GM12892 (cell line): ENCODE data around the gene DAPK2.

ENCODE experiments used
- DNase-seq: peaks from one replicate; pipeline ENCODE4 v3.0.0; 2011; ENCODE audit not compliant: insufficient read length
- FAIRE-seq: peaks from 2 replicates; lab custom pipeline; 2011; peaks lifted over from hg19 to GRCh38; lab: Jason Lieb, UNC
- POLR2A ChIP-seq: IDR thresholded peaks from 2 replicates; pipeline ENCODE4 v1.6.1; 2011; ENCODE audit warnings: low read depth, low read length, control low read depth
- POLR2AphosphoS5 ChIP-seq: IDR thresholded peaks from 2 replicates; pipeline ENCODE4 v1.6.1; 2011; ENCODE audit warnings: low read depth, low read length, control low read depth
- TAF1 ChIP-seq: IDR thresholded peaks from 2 replicates; pipeline ENCODE4 v1.6.1; 2011; ENCODE audit warnings: low read depth, mild to moderate bottlenecking, control low read depth, low read length, borderline replicate concordance

DAPK2 gene

GRCh38 chr15:63922261-63922904 lies 123.9 kb downstream of the DAPK2 start:
- TF ChIP-seq POLR2AphosphoS5 (no peak), POLR2A (no peak), TAF1 (no peak)
- FAIRE-seq = no peak
- no peak for DNase-seq

- DNase-seq (no peak), FAIRE-seq (no peak)
- TF ChIP-seq POLR2AphosphoS5 (no peak), TAF1 (no peak), POLR2A (no peak)
Observed at GRCh38 chr15:63920504-63921175, 125.6 kb downstream of the DAPK2 start.

- TF ChIP-seq POLR2AphosphoS5 = no peak
- no peak for TF ChIP-seq TAF1
- no peak for TF ChIP-seq POLR2A
- DNase-seq (no peak), FAIRE-seq (no peak)
Observed at GRCh38 chr15:63918901-63919348, 127.4 kb downstream of the DAPK2 start.

DNA sequence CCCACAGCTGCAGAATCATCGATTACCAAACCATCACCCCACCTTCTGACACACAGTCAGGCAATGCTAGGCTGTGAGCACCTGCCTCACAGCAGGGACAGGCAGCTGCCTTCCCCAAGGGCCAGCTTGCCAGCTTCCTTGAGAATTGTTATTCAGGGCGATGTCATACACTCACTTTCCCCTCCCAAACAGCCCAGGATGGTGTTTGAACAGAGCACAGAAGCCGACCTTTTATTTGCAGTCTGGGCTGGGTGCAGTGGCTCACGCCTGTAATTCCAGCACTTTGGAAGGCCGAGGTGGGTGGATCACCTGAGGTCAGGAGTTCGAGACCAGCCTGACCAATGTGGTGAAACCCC lies 128.0 kb downstream of the DAPK2 start:
- TF ChIP-seq POLR2AphosphoS5 (no peak), POLR2A (no peak), TAF1 (no peak)
- FAIRE-seq = no peak
- no peak for DNase-seq

- TF ChIP-seq POLR2AphosphoS5 (no peak), POLR2A (no peak), TAF1 (no peak)
- DNase-seq (no peak), FAIRE-seq (no peak)
Observed at GRCh38 chr15:63917588-63918316, 128.5 kb downstream of the DAPK2 start.

DNA sequence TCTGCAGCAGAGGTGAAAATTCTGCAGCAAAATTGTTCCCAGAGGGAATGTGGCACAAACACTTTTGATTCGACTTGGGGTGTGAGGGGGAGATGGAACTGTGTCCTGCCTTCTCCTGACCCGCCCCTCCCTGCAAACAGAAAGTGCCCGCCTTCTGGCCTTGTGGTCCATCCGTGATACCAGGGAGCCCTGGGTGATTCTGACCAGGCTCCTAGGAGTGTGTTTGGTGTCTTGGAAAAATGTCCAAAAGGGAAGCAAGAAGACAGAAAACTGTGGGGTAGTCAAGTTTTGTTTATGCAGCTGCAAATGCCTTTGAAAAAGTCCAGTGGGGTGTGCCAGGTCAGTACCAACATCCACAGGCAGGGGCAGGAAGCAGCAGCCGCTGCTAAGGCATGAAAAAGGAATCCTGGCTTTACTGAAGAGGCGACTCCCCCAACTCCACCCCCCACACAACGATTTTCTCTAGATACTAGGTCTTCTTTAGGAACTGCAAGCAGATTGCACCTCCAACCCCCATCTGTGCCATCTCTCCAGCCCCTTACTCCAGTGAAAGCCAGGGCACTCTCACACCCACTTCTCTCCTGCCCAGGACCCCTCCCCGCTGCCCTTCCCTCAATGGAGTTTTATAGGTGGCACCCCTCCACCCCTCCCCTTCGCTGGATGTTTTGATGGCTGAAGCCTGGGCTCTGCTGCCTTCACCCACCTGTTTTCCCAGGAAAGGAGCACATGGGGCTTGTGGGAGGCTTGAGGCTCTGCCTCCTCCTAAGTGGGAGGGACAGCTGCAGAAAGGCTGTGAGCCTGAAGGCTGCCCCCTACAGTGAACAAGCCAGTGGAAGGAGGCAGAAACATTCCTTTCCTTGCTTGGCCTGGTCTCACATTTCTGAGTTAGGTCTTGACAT lies 130.2 kb downstream of the DAPK2 start:
- no peak for DNase-seq
- TF ChIP-seq TAF1 = no peak
- TF ChIP-seq POLR2A = no peak
- no peak for TF ChIP-seq POLR2AphosphoS5
- no peak for FAIRE-seq

DNA sequence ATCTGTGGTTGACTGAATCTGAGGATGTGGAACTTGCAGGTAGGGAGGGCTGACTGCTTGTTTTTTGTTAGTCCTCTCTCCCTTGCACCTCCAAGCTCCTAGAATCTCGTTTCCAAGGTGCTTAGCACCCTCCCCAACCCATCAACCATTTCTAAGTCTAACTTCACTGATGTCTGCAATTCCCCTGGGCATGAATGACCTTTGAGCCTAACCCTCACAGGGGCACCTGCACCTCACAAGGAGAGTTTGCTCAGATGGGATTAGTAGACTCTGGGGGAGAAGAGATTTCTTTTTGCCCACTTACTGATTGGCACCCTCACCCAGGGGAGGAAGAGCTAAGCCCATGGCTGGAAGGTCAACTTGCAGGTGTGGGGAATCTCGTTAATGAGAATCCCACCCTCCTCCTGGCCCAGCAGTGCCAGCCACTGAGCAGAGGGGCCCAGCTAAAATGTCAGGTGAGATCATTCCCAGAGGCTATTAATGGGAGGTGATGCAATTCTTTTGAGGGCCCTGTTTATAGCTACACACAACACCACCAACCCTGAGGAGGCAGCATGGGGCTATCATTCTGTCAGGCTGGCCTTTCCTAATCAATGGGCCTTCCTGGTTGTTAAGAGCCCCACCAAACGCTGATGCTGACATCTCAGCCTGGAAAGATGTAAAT lies 130.9 kb downstream of the DAPK2 start:
- TF ChIP-seq POLR2A (no peak), POLR2AphosphoS5 (no peak), TAF1 (no peak)
- no peak for DNase-seq
- FAIRE-seq = no peak

DNA sequence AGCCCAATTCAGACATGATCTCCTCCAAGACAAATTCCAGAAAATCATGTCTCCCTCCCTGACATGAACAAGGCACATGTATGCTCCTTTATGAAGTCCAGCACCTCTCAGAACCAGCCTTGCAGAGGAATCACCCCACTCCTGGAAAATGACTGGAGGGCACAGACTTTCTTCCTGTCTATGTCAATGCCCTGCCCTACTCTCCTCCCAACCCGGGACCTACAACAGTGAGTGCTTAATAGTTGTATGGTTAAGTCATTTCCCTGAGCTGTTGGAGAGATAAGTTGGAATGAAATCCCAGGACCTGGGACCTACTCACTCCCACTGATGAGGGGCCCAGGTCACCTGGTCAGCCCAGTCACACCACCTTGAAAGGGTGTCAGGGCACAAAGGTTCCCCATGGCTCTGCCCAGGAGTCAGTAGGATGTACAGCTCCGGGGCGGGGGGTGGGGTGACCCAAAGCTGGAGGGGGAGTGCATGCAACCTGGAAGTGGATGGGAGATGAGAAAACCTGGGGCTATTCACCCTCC lies 132.4 kb downstream of the DAPK2 start:
- DNase-seq (no peak), FAIRE-seq (no peak)
- TF ChIP-seq POLR2AphosphoS5 (no peak), TAF1 (no peak), POLR2A (no peak)

DNA sequence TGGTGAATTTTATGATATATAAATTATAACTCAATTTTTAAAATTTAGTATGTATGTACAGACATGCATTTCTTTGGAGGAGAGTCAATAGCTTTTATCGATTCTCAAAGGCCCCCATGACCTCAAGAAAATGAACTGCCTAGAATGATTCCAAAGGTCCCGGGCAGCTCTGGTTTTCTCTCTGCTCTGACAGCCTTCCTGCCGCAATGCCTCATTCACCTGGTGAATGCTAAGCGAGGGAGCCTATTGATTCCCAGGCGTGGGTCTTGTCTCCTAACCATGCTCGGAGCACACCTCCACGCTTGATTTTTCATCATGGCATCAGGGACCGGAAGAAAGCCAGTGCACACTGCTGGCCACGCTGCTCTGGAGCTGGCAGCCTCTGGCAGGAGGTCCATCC lies 132.9 kb downstream of the DAPK2 start:
- DNase-seq = no peak
- TF ChIP-seq POLR2AphosphoS5 (no peak), POLR2A (no peak), TAF1 (no peak)
- FAIRE-seq = no peak

DNA sequence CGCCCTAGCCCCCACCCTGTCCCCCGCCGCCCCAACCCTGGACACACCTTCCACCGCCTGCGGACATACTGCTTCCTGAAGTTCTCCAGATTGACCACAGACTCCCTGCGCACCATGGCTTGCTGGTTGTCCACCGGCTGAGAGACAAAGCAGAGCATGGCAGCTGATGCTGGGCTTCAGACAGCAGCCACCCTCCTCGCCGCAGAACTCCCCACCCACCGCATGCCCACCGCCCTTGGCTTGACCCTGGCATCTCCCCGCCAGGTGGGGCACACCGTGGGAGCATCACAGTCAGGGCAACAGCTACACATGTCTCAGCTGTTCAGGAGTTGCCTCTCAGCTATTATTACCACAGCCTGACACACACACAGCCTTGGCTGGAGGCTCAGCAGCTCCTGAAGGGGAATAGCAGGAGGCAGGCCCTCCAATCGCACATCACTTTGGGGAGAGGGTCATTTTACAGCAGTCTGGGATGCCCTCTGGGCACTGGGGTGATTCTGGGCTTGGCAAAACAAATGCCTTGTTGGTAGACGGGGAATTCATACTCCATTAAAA lies 134.1 kb downstream of the DAPK2 start:
- no peak for FAIRE-seq
- TF ChIP-seq TAF1 (no peak), POLR2AphosphoS5 (no peak), POLR2A (no peak)
- DNase-seq = no peak

- TF ChIP-seq POLR2A (no peak), TAF1 (no peak), POLR2AphosphoS5 (no peak)
- no peak for FAIRE-seq
- no peak for DNase-seq
Observed at GRCh38 chr15:63911160-63911559, 135.1 kb downstream of the DAPK2 start.
